ENCODE data around the gene ATP2A2. TPM values are rescaled to one million over a fixed set of nuclear protein-coding genes. Genes with fewer than 3 reads are reported as not detected.
"Not testable (repeated sequence)": the region's sequence is repeated elsewhere in the genome, so short reads cannot be mapped to it uniquely, and the experiment has no call there.

Gene ATP2A2
- total RNA-seq, 8 experiments from 2014 or later = 83.0 to 240 (median 119) TPM

GRCh38 chr12:110249105-110249504 lies 31.9 kb upstream of the ATP2A2 start:
- ATAC-seq (replicated peaks in 6 of 8) = peak in 1 of 8 experiments; percentile 29
- in situ Hi-C loops (cut with MboI; ENCODE audit: low pct_unique_long_range_greater_than_20kb in 2 of 9, low sequenced_read_pairs in 9 of 9, unreplicated experiment in 9 of 9) = no loop called here
- Histone ChIP-seq H3K27ac (no peak overlapping the region), H3K4me3 (no peak overlapping the region), H3K4me1 (replicated peaks in 1 of 2) (peaks cover 0 to 5% of the 10 kb centered on the region in 2 donors)
- WGBS, 10 experiments = 70 to 100% (median 86%) methylated on average over 1 to 4 of the region's 4 CpGs; no CpG with 5 or more reads in 4 of the 10 experiments

GRCh38 chr12:110249716-110250225 lies 31.3 kb upstream of the ATP2A2 start:
- ATAC-seq (replicated peaks in 6 of 8) = peak in 3 of 8 experiments; percentile 14 to 24 (median 18)
- peaks cover 0 to 5% of the 10 kb centered on the region in 2 donors for H3K4me1 ChIP-seq (replicated peaks in 1 of 2)
- WGBS, 10 experiments = 0 to 100% (median 80%) methylated on average over 1 to 3 of the region's 7 CpGs; no CpG with 5 or more reads in 2 of the 10 experiments
- H3K4me3 ChIP-seq = no peak overlapping the region
- H3K27ac ChIP-seq = no peak overlapping the region
- in situ Hi-C loops (cut with MboI; ENCODE audit: low pct_unique_long_range_greater_than_20kb in 2 of 9, low sequenced_read_pairs in 9 of 9, unreplicated experiment in 9 of 9) = no loop called here

GRCh38 chr12:110251381-110251780 lies 29.7 kb upstream of the ATP2A2 start:
- WGBS, 10 experiments = 60 to 100% (median 85%) methylated on average over 1 to 7 of the region's 7 CpGs
- Histone ChIP-seq H3K27ac (no peak overlapping the region), H3K4me1 (replicated peaks in 1 of 2) (peaks cover 0 to 5% of the 10 kb centered on the region in 2 donors), H3K4me3 (no peak overlapping the region)
- no peak for ATAC-seq (replicated peaks in 6 of 8)
- in situ Hi-C loops (cut with MboI; ENCODE audit: low pct_unique_long_range_greater_than_20kb in 2 of 9, low sequenced_read_pairs in 9 of 9, unreplicated experiment in 9 of 9) = no loop called here

GRCh38 chr12:110252716-110253115 lies 28.3 kb upstream of the ATP2A2 start:
- no peak overlapping the region for H3K27ac ChIP-seq
- H3K4me3 ChIP-seq = no peak overlapping the region
- in situ Hi-C loops (cut with MboI; ENCODE audit: low pct_unique_long_range_greater_than_20kb in 2 of 9, low sequenced_read_pairs in 9 of 9, unreplicated experiment in 9 of 9) = no loop called here
- H3K4me1 ChIP-seq (replicated peaks in 1 of 2) = no peaks in the 10 kb centered on the region
- no peak for ATAC-seq (replicated peaks in 6 of 8)
- WGBS, 10 experiments = 100% methylated on average over 1 to 2 of the region's 9 CpGs; no CpG with 5 or more reads in 7 of the 10 experiments

- in situ Hi-C loops (cut with MboI; ENCODE audit: low pct_unique_long_range_greater_than_20kb in 2 of 9, low sequenced_read_pairs in 9 of 9, unreplicated experiment in 9 of 9) = no loop called here
- Histone ChIP-seq H3K27ac (no peak overlapping the region), H3K4me1 (replicated peaks in 1 of 2) (no peaks in the 10 kb centered on the region), H3K4me3 (no peak overlapping the region)
- ATAC-seq (replicated peaks in 6 of 8) = peak in 2 of 8 experiments; percentile 16 to 37
- 18 to 85% (median 68%) methylated on average over 1 to 8 of the region's 9 CpGs; no CpG with 5 or more reads in 4 of the 10 experiments for WGBS, 10 experiments
Observed at GRCh38 chr12:110253176-110253575, 27.9 kb upstream of the ATP2A2 start.

- no peak for ATAC-seq (replicated peaks in 6 of 8)
- 71 to 100% (median 100%) methylated on average over 1 to 6 of the region's 6 CpGs; no CpG with 5 or more reads in 1 of the 10 experiments for WGBS, 10 experiments
- no peaks in the 10 kb centered on the region for H3K4me1 ChIP-seq (replicated peaks in 1 of 2)
- in situ Hi-C loops (cut with MboI; ENCODE audit: low pct_unique_long_range_greater_than_20kb in 2 of 9, low sequenced_read_pairs in 9 of 9, unreplicated experiment in 9 of 9) = no loop called here
- no peak overlapping the region for H3K27ac ChIP-seq
- H3K4me3 ChIP-seq = no peak overlapping the region
Observed at GRCh38 chr12:110254971-110255540, 26.0 kb upstream of the ATP2A2 start.

- H3K4me3 ChIP-seq; H3K4me1 ChIP-seq (replicated peaks in 1 of 2); in situ Hi-C loops (cut with MboI; ENCODE audit: low pct_unique_long_range_greater_than_20kb in 2 of 9, low sequenced_read_pairs in 9 of 9, unreplicated experiment in 9 of 9); H3K27ac ChIP-seq: not testable (repeated sequence)
- peak in 3 of 8 experiments; percentile 85 to 87 (median 86) for ATAC-seq (replicated peaks in 6 of 8)
- 70 to 100% (median 83%) methylated on average over 1 to 8 of the region's 11 CpGs; no CpG with 5 or more reads in 3 of the 10 experiments for WGBS, 10 experiments
Observed at GRCh38 chr12:110255890-110256456, 25.1 kb upstream of the ATP2A2 start.

GRCh38 chr12:110256780-110257431 lies 24.1 kb upstream of the ATP2A2 start:
- H3K4me3 ChIP-seq = no peak overlapping the region
- H3K27ac ChIP-seq = no peak overlapping the region
- no peaks in the 10 kb centered on the region for H3K4me1 ChIP-seq (replicated peaks in 1 of 2)
- ATAC-seq (replicated peaks in 6 of 8) = no peak
- 59 to 100% (median 89%) methylated on average over 1 to 8 of the region's 12 CpGs; no CpG with 5 or more reads in 3 of the 10 experiments for WGBS, 10 experiments
- in situ Hi-C loops (cut with MboI; ENCODE audit: low pct_unique_long_range_greater_than_20kb in 2 of 9, low sequenced_read_pairs in 9 of 9, unreplicated experiment in 9 of 9) = no loop called here

- Histone ChIP-seq H3K4me1 (replicated peaks in 1 of 2) (no peaks in the 10 kb centered on the region), H3K27ac (no peak overlapping the region), H3K4me3 (no peak overlapping the region)
- no peak for ATAC-seq (replicated peaks in 6 of 8)
- 76 to 93% (median 88%) methylated on average over 1 to 8 of the region's 12 CpGs; no CpG with 5 or more reads in 2 of the 10 experiments for WGBS, 10 experiments
- in situ Hi-C loops (cut with MboI; ENCODE audit: low pct_unique_long_range_greater_than_20kb in 2 of 9, low sequenced_read_pairs in 9 of 9, unreplicated experiment in 9 of 9) = no loop called here
Observed at GRCh38 chr12:110258466-110258865, 22.6 kb upstream of the ATP2A2 start.

- peak in 3 of 8 experiments; percentile 38 to 63 (median 63) for ATAC-seq (replicated peaks in 6 of 8)
- H3K4me1 ChIP-seq (replicated peaks in 1 of 2) = peaks cover 0 to 12% of the 10 kb centered on the region in 2 donors
- WGBS, 10 experiments = 32 to 100% (median 80%) methylated on average over 2 to 12 of the region's 17 CpGs
Observed at GRCh38 chr12:110262442-110263388, 18.3 kb upstream of the ATP2A2 start.

GRCh38 chr12:110266381-110266960 lies 14.6 kb upstream of the ATP2A2 start:
- 47 to 96% (median 86%) methylated on average over 2 to 5 of the region's 5 CpGs; no CpG with 5 or more reads in 1 of the 10 experiments for WGBS, 10 experiments
- Histone ChIP-seq H3K4me3 (no peak overlapping the region), H3K4me1 (replicated peaks in 1 of 2) (peaks cover 14 to 25% of the 10 kb centered on the region in 2 donors), H3K27ac (no peak overlapping the region)
- in situ Hi-C loops (cut with MboI; ENCODE audit: low pct_unique_long_range_greater_than_20kb in 2 of 9, low sequenced_read_pairs in 9 of 9, unreplicated experiment in 9 of 9) = no loop called here
- ATAC-seq (replicated peaks in 6 of 8) = no peak

More at GRCh38 chr12:110262442-110263388, 18.3 kb upstream of the ATP2A2 start:
- Histone ChIP-seq H3K27ac (no peak overlapping the region), H3K4me3 (no peak overlapping the region)
- in situ Hi-C loops (cut with MboI; ENCODE audit: low pct_unique_long_range_greater_than_20kb in 2 of 9, low sequenced_read_pairs in 9 of 9, unreplicated experiment in 9 of 9) = no loop called here

GRCh38 chr12:110266980-110267620 lies 13.9 kb upstream of the ATP2A2 start:
- no peak overlapping the region for H3K4me3 ChIP-seq
- WGBS, 10 experiments = 0 to 75% (median 42%) methylated on average over 2 to 8 of the region's 9 CpGs; no CpG with 5 or more reads in 2 of the 10 experiments
- in situ Hi-C loops (cut with MboI; ENCODE audit: low pct_unique_long_range_greater_than_20kb in 2 of 9, low sequenced_read_pairs in 9 of 9, unreplicated experiment in 9 of 9) = no loop called here
- H3K27ac ChIP-seq = no peak overlapping the region
- peak; percentile 45 to 77 (median 58) for ATAC-seq (replicated peaks in 6 of 8)
- H3K4me1 ChIP-seq (replicated peaks in 1 of 2) = peaks cover 14 to 25% of the 10 kb centered on the region in 2 donors

Measured in motor neuron (in vitro differentiated cells).